ENCODE measurements around the gene USP11.

USP11 gene

DNA sequence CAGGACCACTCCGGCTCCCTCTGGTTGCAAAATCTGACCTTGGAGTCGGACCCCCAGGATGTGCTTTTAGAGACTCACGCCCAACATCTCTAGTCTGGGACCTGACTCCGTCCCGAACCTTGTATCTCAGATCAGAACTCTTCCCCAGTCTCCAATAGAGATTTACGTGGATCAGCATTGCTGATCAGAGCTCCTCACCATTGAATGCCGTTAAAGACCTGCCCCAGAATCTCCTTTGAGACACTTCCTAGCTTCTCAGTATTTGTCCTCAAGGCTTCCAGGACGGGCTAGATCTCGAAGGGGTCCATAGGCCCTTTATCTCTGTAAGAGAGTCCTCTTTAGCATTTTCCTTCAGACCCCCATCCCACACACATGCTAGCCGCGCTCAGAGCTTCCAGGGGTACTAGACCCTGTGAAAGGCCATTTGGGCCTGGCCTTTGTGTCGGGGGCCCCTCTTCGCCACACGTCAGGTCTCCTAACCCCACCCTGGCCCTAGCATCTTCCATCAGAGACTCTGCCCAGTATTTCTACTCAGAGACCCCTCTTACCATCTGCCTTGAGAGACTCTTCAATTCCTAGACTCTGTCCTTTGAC is 38.5 kb upstream of the USP11 start:
- Histone ChIP-seq H3K27me3 (ENCODE audit: control insufficient read depth, insufficient read depth, low read length) (peaks cover 5% of the 10 kb centered on the region), H3K36me3 (ENCODE audit: control insufficient read depth, insufficient read depth, low read length) (peaks cover 30% of the 10 kb centered on the region), H3K9me3 (ENCODE audit: control insufficient read depth, insufficient read depth, low read length) (no peaks in the 10 kb centered on the region), H3K9ac (ENCODE audit: low read depth, low read length) (peak overlapping the region; percentile 94), H3K4me1 (ENCODE audit: control insufficient read depth, insufficient read depth, low read length) (peaks cover 18% of the 10 kb centered on the region), H3K4me3 (ENCODE audit: low read depth, low read length) (peak overlapping the region; percentile 96)

DNA sequence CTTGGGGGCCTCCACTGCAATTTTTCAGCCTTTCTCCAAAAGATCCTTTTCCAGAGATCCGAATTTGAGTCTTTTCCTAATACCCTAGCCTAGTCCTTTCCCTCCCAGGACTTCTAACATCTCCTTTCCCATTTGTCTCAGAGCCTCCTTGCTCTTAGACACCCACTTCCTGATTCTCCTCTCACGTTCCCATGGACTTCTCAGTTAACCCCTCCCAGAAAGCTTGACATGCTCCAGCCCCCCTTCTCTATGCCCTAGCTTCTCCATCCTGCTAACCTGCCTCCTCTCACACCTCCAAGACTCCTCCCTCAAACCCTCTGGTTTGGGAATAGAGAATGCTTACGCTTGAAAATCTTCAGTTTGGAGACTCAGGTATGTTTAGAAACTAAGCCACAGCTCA is 36.7 kb upstream of the USP11 start:
- Histone ChIP-seq H3K9ac (ENCODE audit: low read depth, low read length) (peak overlapping the region; percentile 41), H3K36me3 (ENCODE audit: control insufficient read depth, insufficient read depth, low read length) (peaks cover 47% of the 10 kb centered on the region), H3K27me3 (ENCODE audit: control insufficient read depth, insufficient read depth, low read length) (peaks cover 5% of the 10 kb centered on the region), H3K4me3 (ENCODE audit: low read depth, low read length) (peak overlapping the region; percentile 32), H3K4me1 (ENCODE audit: control insufficient read depth, insufficient read depth, low read length) (peaks cover 16% of the 10 kb centered on the region), H3K9me3 (ENCODE audit: control insufficient read depth, insufficient read depth, low read length) (no peaks in the 10 kb centered on the region)

GRCh38 chrX:47197526-47197925 is 35.3 kb upstream of the USP11 start:
- Histone ChIP-seq H3K36me3 (ENCODE audit: control insufficient read depth, insufficient read depth, low read length) (peaks cover 61% of the 10 kb centered on the region), H3K9me3 (ENCODE audit: control insufficient read depth, insufficient read depth, low read length) (no peaks in the 10 kb centered on the region), H3K27me3 (ENCODE audit: control insufficient read depth, insufficient read depth, low read length) (no peaks in the 10 kb centered on the region), H3K9ac (ENCODE audit: low read depth, low read length) (no peak overlapping the region), H3K4me1 (ENCODE audit: control insufficient read depth, insufficient read depth, low read length) (peaks cover 13% of the 10 kb centered on the region), H3K4me3 (ENCODE audit: low read depth, low read length) (peak overlapping the region; percentile 18)

DNA sequence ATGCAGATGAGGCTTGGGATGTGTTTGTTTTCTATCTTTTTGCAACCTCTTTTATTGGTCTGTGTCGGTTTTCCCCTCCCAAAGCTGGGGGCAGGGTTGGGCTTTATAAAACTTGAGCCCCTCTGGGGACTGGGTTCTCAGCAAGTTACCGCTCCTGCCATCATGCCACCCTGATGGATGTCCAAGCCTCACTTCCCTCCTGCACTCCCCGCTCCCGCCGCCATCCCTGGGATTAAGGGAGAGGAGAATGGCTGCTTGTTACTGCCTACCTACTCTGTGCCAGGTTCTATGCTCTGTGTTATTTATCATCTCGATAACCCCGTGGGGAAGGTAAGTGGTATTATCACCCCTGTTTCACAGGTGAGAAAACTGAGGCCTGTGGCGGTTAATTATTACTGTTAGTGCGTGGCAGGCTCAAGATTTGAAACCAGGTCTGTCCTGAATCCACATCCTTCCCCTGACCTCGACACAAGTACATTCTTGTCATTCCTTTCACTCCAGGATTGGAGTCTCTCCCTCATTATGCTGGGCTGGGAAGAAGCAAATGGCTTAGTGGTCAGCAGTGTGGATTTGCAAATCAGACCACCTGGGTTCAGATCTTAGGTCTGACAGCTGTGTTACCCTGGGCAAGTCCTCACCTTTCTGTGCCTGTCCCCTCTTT is 34.7 kb upstream of the USP11 start:
- H3K27me3 ChIP-seq (ENCODE audit: control insufficient read depth, insufficient read depth, low read length), result no peaks in the 10 kb centered on the region
- H3K9ac ChIP-seq (ENCODE audit: low read depth, low read length), result no peak overlapping the region
- H3K4me3 ChIP-seq (ENCODE audit: low read depth, low read length), result peak overlapping the region; percentile 3
- no peaks in the 10 kb centered on the region for H3K9me3 ChIP-seq (ENCODE audit: control insufficient read depth, insufficient read depth, low read length)
- H3K36me3 ChIP-seq (ENCODE audit: control insufficient read depth, insufficient read depth, low read length), result peaks cover 67% of the 10 kb centered on the region
- peaks cover 9% of the 10 kb centered on the region for H3K4me1 ChIP-seq (ENCODE audit: control insufficient read depth, insufficient read depth, low read length)

GRCh38 chrX:47198687-47199080 is 34.1 kb upstream of the USP11 start:
- Histone ChIP-seq H3K36me3 (ENCODE audit: control insufficient read depth, insufficient read depth, low read length) (peaks cover 73% of the 10 kb centered on the region), H3K9ac (ENCODE audit: low read depth, low read length) (no peak overlapping the region), H3K9me3 (ENCODE audit: control insufficient read depth, insufficient read depth, low read length) (no peaks in the 10 kb centered on the region), H3K4me1 (ENCODE audit: control insufficient read depth, insufficient read depth, low read length) (peaks cover 9% of the 10 kb centered on the region), H3K4me3 (ENCODE audit: low read depth, low read length) (no peak overlapping the region), H3K27me3 (ENCODE audit: control insufficient read depth, insufficient read depth, low read length) (no peaks in the 10 kb centered on the region)

DNA sequence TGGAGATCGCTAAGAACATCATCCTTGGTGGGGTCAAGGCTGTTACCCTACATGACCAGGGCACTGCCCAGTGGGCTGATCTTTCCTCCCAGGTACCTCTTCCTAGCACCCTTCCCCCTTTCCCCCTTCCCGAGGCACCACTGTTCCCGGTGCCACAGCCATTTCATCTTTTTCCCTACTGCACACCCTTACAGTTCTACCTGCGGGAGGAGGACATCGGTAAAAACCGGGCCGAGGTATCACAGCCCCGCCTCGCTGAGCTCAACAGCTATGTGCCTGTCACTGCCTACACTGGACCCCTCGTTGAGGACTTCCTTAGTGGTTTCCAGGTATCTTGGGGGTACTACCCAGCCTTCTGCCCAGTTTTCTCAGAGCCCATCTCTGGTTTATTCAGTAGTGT is 33.5 kb upstream of the USP11 start:
- Histone ChIP-seq H3K4me1 (ENCODE audit: control insufficient read depth, insufficient read depth, low read length) (peaks cover 9% of the 10 kb centered on the region), H3K36me3 (ENCODE audit: control insufficient read depth, insufficient read depth, low read length) (peaks cover 78% of the 10 kb centered on the region)

GRCh38 chrX:47200385-47201150 is 32.2 kb upstream of the USP11 start:
- H3K4me1 ChIP-seq (ENCODE audit: control insufficient read depth, insufficient read depth, low read length), result peaks cover 8% of the 10 kb centered on the region
- H3K9me3 ChIP-seq (ENCODE audit: control insufficient read depth, insufficient read depth, low read length), result no peaks in the 10 kb centered on the region
- H3K36me3 ChIP-seq (ENCODE audit: control insufficient read depth, insufficient read depth, low read length), result peaks cover 86% of the 10 kb centered on the region
- no peak overlapping the region for H3K9ac ChIP-seq (ENCODE audit: low read depth, low read length)
- no peaks in the 10 kb centered on the region for H3K27me3 ChIP-seq (ENCODE audit: control insufficient read depth, insufficient read depth, low read length)
- no peak overlapping the region for H3K4me3 ChIP-seq (ENCODE audit: low read depth, low read length)

More for the DNA sequence above, 33.5 kb upstream of the USP11 start:
- H3K4me3 ChIP-seq (ENCODE audit: low read depth, low read length), result no peak overlapping the region
- H3K9me3 ChIP-seq (ENCODE audit: control insufficient read depth, insufficient read depth, low read length), result no peaks in the 10 kb centered on the region
- no peaks in the 10 kb centered on the region for H3K27me3 ChIP-seq (ENCODE audit: control insufficient read depth, insufficient read depth, low read length)
- H3K9ac ChIP-seq (ENCODE audit: low read depth, low read length), result no peak overlapping the region

DNA sequence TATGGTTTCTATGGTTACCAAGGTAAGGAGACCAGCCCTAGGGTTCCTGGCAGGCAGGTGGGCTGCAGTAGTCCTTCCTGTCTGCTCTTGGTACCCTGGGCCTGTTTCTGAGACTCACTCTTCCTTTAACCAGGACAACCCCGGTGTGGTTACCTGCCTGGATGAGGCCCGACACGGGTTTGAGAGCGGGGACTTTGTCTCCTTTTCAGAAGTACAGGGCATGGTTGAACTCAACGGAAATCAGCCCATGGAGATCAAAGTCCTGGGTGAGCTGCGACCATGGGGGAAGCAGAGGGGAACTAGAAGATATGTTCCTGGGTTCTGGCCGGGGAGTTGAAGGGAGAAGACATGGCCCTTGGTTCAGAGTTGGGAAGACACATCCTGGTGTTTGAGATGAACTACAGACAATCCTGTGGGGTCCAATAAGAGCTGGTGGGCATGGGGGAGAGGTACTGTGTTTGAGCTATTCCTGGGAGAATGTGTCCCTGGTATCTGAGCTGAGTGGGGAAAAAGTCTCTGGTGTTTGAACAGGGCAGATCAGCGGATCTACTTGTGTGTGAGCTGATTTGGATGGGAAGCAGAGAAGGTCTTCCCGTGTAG is 31.4 kb upstream of the USP11 start:
- H3K36me3 ChIP-seq (ENCODE audit: control insufficient read depth, insufficient read depth, low read length), result peaks cover 93% of the 10 kb centered on the region

DNA sequence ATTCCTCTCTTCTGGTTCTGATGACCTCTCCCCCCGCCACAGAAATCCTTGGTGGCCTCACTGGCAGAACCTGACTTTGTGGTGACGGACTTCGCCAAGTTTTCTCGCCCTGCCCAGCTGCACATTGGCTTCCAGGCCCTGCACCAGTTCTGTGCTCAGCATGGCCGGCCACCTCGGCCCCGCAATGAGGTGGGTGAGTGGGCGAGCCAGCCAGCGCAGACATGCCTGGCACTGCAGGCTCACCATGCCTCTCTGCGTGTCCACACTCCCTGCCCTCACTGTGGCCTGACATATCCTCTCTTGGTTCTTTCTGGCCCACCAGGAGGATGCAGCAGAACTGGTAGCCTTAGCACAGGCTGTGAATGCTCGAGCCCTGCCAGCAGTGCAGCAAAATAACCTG is 30.5 kb upstream of the USP11 start:
- Histone ChIP-seq H3K36me3 (ENCODE audit: control insufficient read depth, insufficient read depth, low read length) (peaks cover 94% of the 10 kb centered on the region), H3K4me1 (ENCODE audit: control insufficient read depth, insufficient read depth, low read length) (peaks cover under 1% of the 10 kb centered on the region), H3K27me3 (ENCODE audit: control insufficient read depth, insufficient read depth, low read length) (no peaks in the 10 kb centered on the region), H3K4me3 (ENCODE audit: low read depth, low read length) (no peak overlapping the region), H3K9ac (ENCODE audit: low read depth, low read length) (no peak overlapping the region), H3K9me3 (ENCODE audit: control insufficient read depth, insufficient read depth, low read length) (no peaks in the 10 kb centered on the region)

More for the DNA sequence above, 31.4 kb upstream of the USP11 start:
- no peak overlapping the region for H3K9ac ChIP-seq (ENCODE audit: low read depth, low read length)
- no peaks in the 10 kb centered on the region for H3K27me3 ChIP-seq (ENCODE audit: control insufficient read depth, insufficient read depth, low read length)
- no peaks in the 10 kb centered on the region for H3K9me3 ChIP-seq (ENCODE audit: control insufficient read depth, insufficient read depth, low read length)
- H3K4me3 ChIP-seq (ENCODE audit: low read depth, low read length), result no peak overlapping the region
- peaks cover 3% of the 10 kb centered on the region for H3K4me1 ChIP-seq (ENCODE audit: control insufficient read depth, insufficient read depth, low read length)

DNA sequence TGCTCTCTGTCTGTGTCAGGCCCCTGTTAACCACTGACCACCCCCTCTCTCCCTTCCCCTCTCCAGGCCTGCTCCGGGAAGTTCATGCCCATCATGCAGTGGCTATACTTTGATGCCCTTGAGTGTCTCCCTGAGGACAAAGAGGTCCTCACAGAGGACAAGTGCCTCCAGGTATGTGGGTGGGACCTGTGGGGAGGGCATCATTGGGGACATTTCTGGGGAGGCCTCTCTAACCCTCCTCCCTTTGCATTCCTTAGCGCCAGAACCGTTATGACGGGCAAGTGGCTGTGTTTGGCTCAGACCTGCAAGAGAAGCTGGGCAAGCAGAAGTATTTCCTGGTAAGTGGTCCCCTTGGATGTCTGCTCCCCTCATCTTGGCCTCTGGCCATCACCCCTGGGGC is 29.9 kb upstream of the USP11 start:
- no peaks in the 10 kb centered on the region for H3K27me3 ChIP-seq (ENCODE audit: control insufficient read depth, insufficient read depth, low read length)
- no peaks in the 10 kb centered on the region for H3K4me1 ChIP-seq (ENCODE audit: control insufficient read depth, insufficient read depth, low read length)
- no peak overlapping the region for H3K9ac ChIP-seq (ENCODE audit: low read depth, low read length)
- peaks cover 94% of the 10 kb centered on the region for H3K36me3 ChIP-seq (ENCODE audit: control insufficient read depth, insufficient read depth, low read length)
- no peak overlapping the region for H3K4me3 ChIP-seq (ENCODE audit: low read depth, low read length)
- no peaks in the 10 kb centered on the region for H3K9me3 ChIP-seq (ENCODE audit: control insufficient read depth, insufficient read depth, low read length)

DNA sequence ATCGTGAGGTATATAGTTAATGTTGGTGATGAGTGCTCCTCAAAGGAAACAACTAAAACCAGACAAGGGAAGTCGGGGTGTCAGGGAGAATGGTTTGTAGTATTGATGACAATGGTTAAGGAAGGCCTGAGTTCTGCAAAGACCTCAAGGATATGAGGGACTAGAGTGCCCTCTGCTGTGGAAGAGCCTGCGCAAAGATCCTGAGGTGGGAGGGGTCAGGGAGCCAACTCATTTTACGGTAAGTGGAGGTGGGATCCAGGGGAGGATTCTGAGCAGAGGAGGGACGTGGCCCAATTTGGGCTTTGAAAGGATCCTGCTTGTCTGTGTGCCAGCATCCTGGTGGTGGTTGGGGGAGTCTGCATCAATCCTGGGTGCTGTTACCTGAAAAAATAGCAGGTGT is 27.8 kb upstream of the USP11 start:
- H3K27me3 ChIP-seq (ENCODE audit: control insufficient read depth, insufficient read depth, low read length), result no peaks in the 10 kb centered on the region
- no peak overlapping the region for H3K4me3 ChIP-seq (ENCODE audit: low read depth, low read length)
- no peaks in the 10 kb centered on the region for H3K9me3 ChIP-seq (ENCODE audit: control insufficient read depth, insufficient read depth, low read length)
- no peaks in the 10 kb centered on the region for H3K4me1 ChIP-seq (ENCODE audit: control insufficient read depth, insufficient read depth, low read length)
- H3K9ac ChIP-seq (ENCODE audit: low read depth, low read length), result no peak overlapping the region
- peaks cover 91% of the 10 kb centered on the region for H3K36me3 ChIP-seq (ENCODE audit: control insufficient read depth, insufficient read depth, low read length)
